H9 (cell line): ENCODE measurements around the gene DIP2C. TPM values are rescaled to one million over a fixed set of nuclear protein-coding genes. Genes with fewer than 3 reads are reported as not detected.

Experiments used
- DNase-seq: peaks from one replicate; pipeline ENCODE4 v3.0.0-alpha.2; 2017
- H2AFZ ChIP-seq: one replicate; pipeline ENCODE4 v1.6.1; 2013; ENCODE audit warnings: mild to moderate bottlenecking, low read length, control low read depth, moderate library complexity
- H2AK5ac ChIP-seq: 2 replicates; pipeline ENCODE4 v1.6.1; 2013; ENCODE audit warnings: low read length, control low read depth, mixed read lengths; ENCODE audit not compliant: insufficient read length
- H2BK120ac ChIP-seq: one replicate; pipeline ENCODE4 v1.6.1; 2013; ENCODE audit warnings: low read depth, mild to moderate bottlenecking, low read length, control low read depth, inconsistent platforms; ENCODE audit not compliant: poor library complexity, severe bottlenecking
- H2BK12ac ChIP-seq: 2 replicates; pipeline ENCODE4 v1.6.1; 2013; ENCODE audit warnings: low read length, control low read depth, mixed read lengths, low read depth; ENCODE audit not compliant: insufficient read length
- H2BK15ac ChIP-seq: 2 replicates; pipeline ENCODE4 v1.6.1; 2013; ENCODE audit warnings: low read depth, low read length, control low read depth
- H2BK20ac ChIP-seq: one replicate; pipeline ENCODE4 v1.6.1; 2013; ENCODE audit warnings: low read depth, mild to moderate bottlenecking, low read length, control low read depth, inconsistent platforms; ENCODE audit not compliant: poor library complexity, severe bottlenecking
- H2BK5ac ChIP-seq: 2 replicates; pipeline ENCODE4 v1.6.1; 2013; ENCODE audit warnings: low read length, control low read depth, mixed read lengths; ENCODE audit not compliant: insufficient read length
- H3K14ac ChIP-seq: 2 replicates; pipeline ENCODE4 v1.6.1; 2013; ENCODE audit warnings: low read length, control low read depth; ENCODE audit not compliant: insufficient read depth
- H3K18ac ChIP-seq: 2 replicates; pipeline ENCODE4 v1.6.1; 2013; ENCODE audit warnings: low read depth, mild to moderate bottlenecking, mixed read lengths, low read length, control low read depth; ENCODE audit not compliant: insufficient read length
- H3K23ac ChIP-seq: 2 replicates; pipeline ENCODE4 v1.6.1; 2013; ENCODE audit warnings: low read length, control low read depth, mixed read lengths, low read depth; ENCODE audit not compliant: insufficient read length
- H3K23me2 ChIP-seq: 2 replicates; pipeline ENCODE4 v1.6.1; 2013; ENCODE audit warnings: low read depth, mild to moderate bottlenecking, mixed read lengths, low read length, control low read depth; ENCODE audit not compliant: insufficient read length, poor library complexity, severe bottlenecking
- H3K27ac ChIP-seq: 2 replicates; pipeline ENCODE4 v1.5.1; 2013; ENCODE audit warnings: low read length, control low read depth, mixed read lengths, low read depth; ENCODE audit not compliant: insufficient read length
- H3K27me3 ChIP-seq: 2 replicates; pipeline ENCODE4 v1.6.1; 2013; ENCODE audit warnings: low read length, control low read depth, inconsistent platforms; ENCODE audit not compliant: insufficient read depth
- H3K4ac ChIP-seq: 2 replicates; pipeline ENCODE4 v1.6.1; 2013; ENCODE audit warnings: low read depth, mild to moderate bottlenecking, control low read depth, inconsistent platforms, low read length, moderate library complexity
- H3K4me1 ChIP-seq: 2 replicates; pipeline ENCODE4 v1.6.1; 2013; ENCODE audit warnings: low read length, control low read depth, inconsistent platforms; ENCODE audit not compliant: insufficient read depth
- H3K4me2 ChIP-seq: 2 replicates; pipeline ENCODE4 v1.6.1; 2013; ENCODE audit warnings: low read length, control low read depth, mixed read lengths; ENCODE audit not compliant: insufficient read length, insufficient read depth
- H3K56ac ChIP-seq: 2 replicates; pipeline ENCODE4 v1.6.1; 2013; ENCODE audit warnings: low read depth, mild to moderate bottlenecking, mixed read lengths, low read length, control low read depth; ENCODE audit not compliant: insufficient read length
- H3K79me1 ChIP-seq: 2 replicates; pipeline ENCODE4 v1.6.1; 2013; ENCODE audit warnings: low read depth, mild to moderate bottlenecking, moderate library complexity, low read length, control low read depth, inconsistent platforms; ENCODE audit not compliant: insufficient read depth, poor library complexity, severe bottlenecking
- H3K79me2 ChIP-seq: 2 replicates; pipeline ENCODE4 v1.6.1; 2013; ENCODE audit warnings: low read length, control low read depth, inconsistent platforms; ENCODE audit not compliant: insufficient read depth
- H3K9ac ChIP-seq: 2 replicates; pipeline ENCODE4 v1.6.1; 2013; ENCODE audit warnings: low read length, control low read depth, mixed read lengths; ENCODE audit not compliant: insufficient read length; ENCODE audit errors: extremely low read depth
- H3K9me3 ChIP-seq: one replicate; pipeline ENCODE4 v1.6.1; 2013; ENCODE audit warnings: low read depth, low read length, inconsistent platforms; ENCODE audit not compliant: control insufficient read depth
- H3T11ph ChIP-seq: one replicate; pipeline ENCODE4 v1.6.1; 2013; ENCODE audit warnings: mild to moderate bottlenecking, low read length, control low read depth, inconsistent platforms
- H4K20me1 ChIP-seq: one replicate; pipeline ENCODE4 v1.6.1; 2013; ENCODE audit not compliant: control insufficient read depth, insufficient read length, insufficient read depth
- H4K5ac ChIP-seq: 2 replicates; pipeline ENCODE4 v1.6.1; 2013; ENCODE audit warnings: low read depth, mild to moderate bottlenecking, mixed read lengths, low read length, control low read depth; ENCODE audit not compliant: insufficient read length
- H4K8ac ChIP-seq: replicated peaks from 2 replicates; pipeline ENCODE4 v1.6.1; 2013; ENCODE audit warnings: low read length, control low read depth, mixed read lengths, low read depth; ENCODE audit not compliant: insufficient read length
- H4K91ac ChIP-seq: 2 replicates; pipeline ENCODE4 v1.6.1; 2013; ENCODE audit warnings: low read depth, mild to moderate bottlenecking, moderate library complexity, mixed read lengths, low read length, control low read depth; ENCODE audit not compliant: insufficient read length
- H3K27ac Mint-ChIP-seq, 3 experiments: 2 replicates in 2 of 3; 3 replicates in 1 of 3; pipeline ENCODE4 v1.8.0; 2020 to 2021; ENCODE audit warnings: mixed read lengths in 3 of 3, mild to moderate bottlenecking in 1 of 3, moderate library complexity in 1 of 3
- H3K27me3 Mint-ChIP-seq: 2 replicates; pipeline ENCODE4 v1.8.0; 2021; ENCODE audit warnings: low read depth, mild to moderate bottlenecking, moderate library complexity, mixed read lengths
- H3K36me3 Mint-ChIP-seq, 3 experiments: 2 replicates in 2 of 3; 3 replicates in 1 of 3; pipeline ENCODE4 v1.8.0; 2020 to 2021; ENCODE audit warnings: low read depth in 3 of 3, mixed read lengths in 3 of 3; ENCODE audit not compliant: insufficient read depth in 1 of 3
- H3K4me1 Mint-ChIP-seq, 2 experiments: 2 replicates each; pipeline ENCODE4 v1.8.0; 2020; ENCODE audit warnings: mixed read lengths in 2 of 2
- H3K4me3 Mint-ChIP-seq, 2 experiments: 2 replicates in 1 of 2; 3 replicates in 1 of 2; pipeline ENCODE4 v1.8.0; 2020 to 2021; ENCODE audit warnings: mild to moderate bottlenecking in 2 of 2, mixed read lengths in 2 of 2, moderate library complexity in 1 of 2
- H3K9me3 Mint-ChIP-seq, 2 experiments: 2 replicates in 1 of 2; 3 replicates in 1 of 2; pipeline ENCODE4 v1.8.0; 2020; ENCODE audit warnings: mild to moderate bottlenecking in 2 of 2, mixed read lengths in 2 of 2, moderate library complexity in 1 of 2
- WGBS: extraction: QIAGEN DNeasy Blood & Tissue Kit; methylation state at CpG from one replicate; pipeline ENCODE4 v1.1.7; 2013; ENCODE audit warnings: missing lambda C conversion rate, low lambda C conversion rate, mixed read lengths; ENCODE audit not compliant: insufficient read length; ENCODE audit errors: extremely low coverage; 5-methylcytosine and 5-hydroxymethylcytosine counted together
- total RNA-seq: library from RNA; stranded (reverse); gene quantifications from 2 replicates; pipeline ENCODE4 v1.2.1, GENCODE V29; 2021
- TF ChIP-seq, protein P1 (sequence below): fragments of 200-600 bp; sonication (generic); conservative IDR thresholded peaks from 3 replicates; pipeline ENCODE4 v1.8.0; 2021; ENCODE audit warnings: antibody characterized with exemption, mild to moderate bottlenecking

The DIP2C gene
- total RNA-seq, 1 experiment from 2014 or later = 7.9 TPM

DNA sequence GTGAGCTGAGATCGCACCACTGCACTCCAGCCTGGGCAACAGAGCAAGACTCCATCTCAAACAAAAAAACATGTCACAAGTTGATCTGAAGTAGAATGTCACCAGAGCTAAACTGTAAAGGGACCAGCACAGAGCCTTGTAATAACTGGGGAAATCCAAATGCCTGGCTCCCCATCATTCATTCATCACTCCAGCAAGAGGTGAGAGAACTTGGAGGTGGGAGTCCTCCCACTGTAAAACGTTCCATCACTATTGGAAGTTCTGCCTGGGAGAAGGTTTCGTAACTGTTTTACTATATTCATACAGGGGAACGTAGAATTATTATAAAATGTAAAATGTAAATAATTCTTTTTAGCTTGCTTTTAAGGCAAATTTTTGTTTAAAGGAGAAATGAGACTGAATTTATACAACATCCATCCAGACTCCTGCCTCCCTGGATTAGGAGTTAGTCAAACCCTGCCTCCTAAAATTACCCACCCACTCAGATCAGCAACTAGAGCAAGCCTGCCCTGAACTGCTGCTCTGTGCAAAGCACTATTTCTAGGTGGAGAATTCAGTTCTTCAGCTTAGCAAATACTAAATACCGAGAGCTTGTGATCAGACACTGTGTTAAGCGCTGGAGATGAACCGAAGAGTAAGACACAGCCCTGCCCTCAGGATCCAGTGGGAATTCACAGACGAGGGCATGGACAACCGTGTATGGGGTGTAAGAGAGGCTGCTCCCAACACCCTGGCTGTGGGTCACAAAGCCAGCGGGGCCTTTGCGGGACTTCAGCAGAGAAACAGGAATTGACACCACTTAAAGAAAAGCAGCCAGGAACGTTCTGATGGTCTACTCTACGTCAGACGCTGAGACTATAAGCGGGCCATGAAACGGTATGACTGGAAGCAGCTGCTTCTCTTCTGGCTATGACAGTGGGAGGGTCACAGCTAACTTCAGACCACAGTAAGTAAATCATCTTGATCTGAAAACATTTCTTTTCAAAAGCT, 345.9 kb downstream of the DIP2C start:
- Histone ChIP-seq H3K79me2 (no peaks in the 10 kb centered on the region), H3K23ac (no peak overlapping the region), H3T11ph (no peak overlapping the region), H3K9me3 (no peaks in the 10 kb centered on the region), H3K4me2 (no peak overlapping the region), H3K4ac (no peak overlapping the region), H2BK5ac (no peak overlapping the region), H3K79me1 (no peaks in the 10 kb centered on the region), H3K23me2 (no peaks in the 10 kb centered on the region), H3K18ac (no peak overlapping the region), H2BK15ac (no peak overlapping the region), H3K14ac (no peak overlapping the region), H3K27ac (no peak overlapping the region), H2AK5ac (no peak overlapping the region), H2BK12ac (no peak overlapping the region), H3K27me3 (no peaks in the 10 kb centered on the region), H2AFZ (no peak overlapping the region), H4K91ac (no peak overlapping the region), H2BK120ac (no peak overlapping the region), H2BK20ac (no peak overlapping the region), H4K5ac (no peak overlapping the region), H3K4me1 (no peaks in the 10 kb centered on the region), H4K8ac (no peak overlapping the region), H4K20me1 (no peaks in the 10 kb centered on the region), H3K9ac (no peak overlapping the region), H3K56ac (no peak overlapping the region)
- TF ChIP-seq, protein P1, sequence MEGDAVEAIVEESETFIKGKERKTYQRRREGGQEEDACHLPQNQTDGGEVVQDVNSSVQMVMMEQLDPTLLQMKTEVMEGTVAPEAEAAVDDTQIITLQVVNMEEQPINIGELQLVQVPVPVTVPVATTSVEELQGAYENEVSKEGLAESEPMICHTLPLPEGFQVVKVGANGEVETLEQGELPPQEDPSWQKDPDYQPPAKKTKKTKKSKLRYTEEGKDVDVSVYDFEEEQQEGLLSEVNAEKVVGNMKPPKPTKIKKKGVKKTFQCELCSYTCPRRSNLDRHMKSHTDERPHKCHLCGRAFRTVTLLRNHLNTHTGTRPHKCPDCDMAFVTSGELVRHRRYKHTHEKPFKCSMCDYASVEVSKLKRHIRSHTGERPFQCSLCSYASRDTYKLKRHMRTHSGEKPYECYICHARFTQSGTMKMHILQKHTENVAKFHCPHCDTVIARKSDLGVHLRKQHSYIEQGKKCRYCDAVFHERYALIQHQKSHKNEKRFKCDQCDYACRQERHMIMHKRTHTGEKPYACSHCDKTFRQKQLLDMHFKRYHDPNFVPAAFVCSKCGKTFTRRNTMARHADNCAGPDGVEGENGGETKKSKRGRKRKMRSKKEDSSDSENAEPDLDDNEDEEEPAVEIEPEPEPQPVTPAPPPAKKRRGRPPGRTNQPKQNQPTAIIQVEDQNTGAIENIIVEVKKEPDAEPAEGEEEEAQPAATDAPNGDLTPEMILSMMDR = no peak
- Mint-ChIP-seq H3K9me3 (no peaks in the 10 kb centered on the region), H3K36me3 (peaks cover 9 to 16% (median 16%) of the 10 kb centered on the region in 3 experiments), H3K27ac (no peak overlapping the region; a peak in 1 of 7 replicates), H3K27me3 (no peaks in the 10 kb centered on the region), H3K4me3 (no peak overlapping the region), H3K4me1 (no peaks in the 10 kb centered on the region)
- no peak for DNase-seq
- WGBS = no CpG with 5 or more reads among the region's 16 CpGs
